ENCODE data around the gene ANXA2R. TPM values are rescaled to one million over a fixed set of nuclear protein-coding genes. Genes with fewer than 3 reads are reported as not detected.

The ANXA2R gene
- total and polyA plus RNA-seq, 9 of the 15 experiments (the other 6 are each of a cell fraction or from before 2014, with no cell fraction given), result 2.1 to 4.8 (median 3.4) TPM

- TF ChIP-seq, protein P1, sequence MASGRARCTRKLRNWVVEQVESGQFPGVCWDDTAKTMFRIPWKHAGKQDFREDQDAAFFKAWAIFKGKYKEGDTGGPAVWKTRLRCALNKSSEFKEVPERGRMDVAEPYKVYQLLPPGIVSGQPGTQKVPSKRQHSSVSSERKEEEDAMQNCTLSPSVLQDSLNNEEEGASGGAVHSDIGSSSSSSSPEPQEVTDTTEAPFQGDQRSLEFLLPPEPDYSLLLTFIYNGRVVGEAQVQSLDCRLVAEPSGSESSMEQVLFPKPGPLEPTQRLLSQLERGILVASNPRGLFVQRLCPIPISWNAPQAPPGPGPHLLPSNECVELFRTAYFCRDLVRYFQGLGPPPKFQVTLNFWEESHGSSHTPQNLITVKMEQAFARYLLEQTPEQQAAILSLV (tag; IDR thresholded peaks at IDR 0.05), result peak; percentile 5; the same call in 1 of the 2 replicates
- TF ChIP-seq EWSR1 (IDR thresholded peaks at IDR 0.05; ENCODE audit: borderline replicate concordance, low read depth, partially characterized antibody) (no peak), SOX6 (IDR thresholded peaks at IDR 0.05) (peak; percentile 89), ZNF79 (CRISPR knock-in tag; IDR thresholded peaks at IDR 0.05; ENCODE audit: low read depth) (no peak), CREB1 (IDR thresholded peaks at IDR 0.05) (peak; percentile 42; the same call in 1 of the 2 replicates), CREB1 (CRISPR knock-in tag; IDR thresholded peaks at IDR 0.05) (peak; percentile 55; the same call in 1 of the 2 replicates), ARHGAP35 (IDR thresholded peaks at IDR 0.05; ENCODE audit: partially characterized antibody) (no peak), NUFIP1 (IDR thresholded peaks at IDR 0.05; ENCODE audit: partially characterized antibody) (no peak), ZNF512 (tag; IDR thresholded peaks at IDR 0.05) (no peak), ZC3H4 (CRISPR knock-in tag; IDR thresholded peaks at IDR 0.05; ENCODE audit: borderline replicate concordance) (0 out of 2 replicates have a peak, but pooled peaks have one; percentile 46), MAFG (tag; conservative IDR thresholded peaks at IDR 0.05) (no peak), ZBTB9 (CRISPR knock-in tag; IDR thresholded peaks at IDR 0.05) (no peak), ZNF41 (CRISPR knock-in tag; conservative IDR thresholded peaks at IDR 0.05) (no peak)
- TF ChIP-seq, protein P2, sequence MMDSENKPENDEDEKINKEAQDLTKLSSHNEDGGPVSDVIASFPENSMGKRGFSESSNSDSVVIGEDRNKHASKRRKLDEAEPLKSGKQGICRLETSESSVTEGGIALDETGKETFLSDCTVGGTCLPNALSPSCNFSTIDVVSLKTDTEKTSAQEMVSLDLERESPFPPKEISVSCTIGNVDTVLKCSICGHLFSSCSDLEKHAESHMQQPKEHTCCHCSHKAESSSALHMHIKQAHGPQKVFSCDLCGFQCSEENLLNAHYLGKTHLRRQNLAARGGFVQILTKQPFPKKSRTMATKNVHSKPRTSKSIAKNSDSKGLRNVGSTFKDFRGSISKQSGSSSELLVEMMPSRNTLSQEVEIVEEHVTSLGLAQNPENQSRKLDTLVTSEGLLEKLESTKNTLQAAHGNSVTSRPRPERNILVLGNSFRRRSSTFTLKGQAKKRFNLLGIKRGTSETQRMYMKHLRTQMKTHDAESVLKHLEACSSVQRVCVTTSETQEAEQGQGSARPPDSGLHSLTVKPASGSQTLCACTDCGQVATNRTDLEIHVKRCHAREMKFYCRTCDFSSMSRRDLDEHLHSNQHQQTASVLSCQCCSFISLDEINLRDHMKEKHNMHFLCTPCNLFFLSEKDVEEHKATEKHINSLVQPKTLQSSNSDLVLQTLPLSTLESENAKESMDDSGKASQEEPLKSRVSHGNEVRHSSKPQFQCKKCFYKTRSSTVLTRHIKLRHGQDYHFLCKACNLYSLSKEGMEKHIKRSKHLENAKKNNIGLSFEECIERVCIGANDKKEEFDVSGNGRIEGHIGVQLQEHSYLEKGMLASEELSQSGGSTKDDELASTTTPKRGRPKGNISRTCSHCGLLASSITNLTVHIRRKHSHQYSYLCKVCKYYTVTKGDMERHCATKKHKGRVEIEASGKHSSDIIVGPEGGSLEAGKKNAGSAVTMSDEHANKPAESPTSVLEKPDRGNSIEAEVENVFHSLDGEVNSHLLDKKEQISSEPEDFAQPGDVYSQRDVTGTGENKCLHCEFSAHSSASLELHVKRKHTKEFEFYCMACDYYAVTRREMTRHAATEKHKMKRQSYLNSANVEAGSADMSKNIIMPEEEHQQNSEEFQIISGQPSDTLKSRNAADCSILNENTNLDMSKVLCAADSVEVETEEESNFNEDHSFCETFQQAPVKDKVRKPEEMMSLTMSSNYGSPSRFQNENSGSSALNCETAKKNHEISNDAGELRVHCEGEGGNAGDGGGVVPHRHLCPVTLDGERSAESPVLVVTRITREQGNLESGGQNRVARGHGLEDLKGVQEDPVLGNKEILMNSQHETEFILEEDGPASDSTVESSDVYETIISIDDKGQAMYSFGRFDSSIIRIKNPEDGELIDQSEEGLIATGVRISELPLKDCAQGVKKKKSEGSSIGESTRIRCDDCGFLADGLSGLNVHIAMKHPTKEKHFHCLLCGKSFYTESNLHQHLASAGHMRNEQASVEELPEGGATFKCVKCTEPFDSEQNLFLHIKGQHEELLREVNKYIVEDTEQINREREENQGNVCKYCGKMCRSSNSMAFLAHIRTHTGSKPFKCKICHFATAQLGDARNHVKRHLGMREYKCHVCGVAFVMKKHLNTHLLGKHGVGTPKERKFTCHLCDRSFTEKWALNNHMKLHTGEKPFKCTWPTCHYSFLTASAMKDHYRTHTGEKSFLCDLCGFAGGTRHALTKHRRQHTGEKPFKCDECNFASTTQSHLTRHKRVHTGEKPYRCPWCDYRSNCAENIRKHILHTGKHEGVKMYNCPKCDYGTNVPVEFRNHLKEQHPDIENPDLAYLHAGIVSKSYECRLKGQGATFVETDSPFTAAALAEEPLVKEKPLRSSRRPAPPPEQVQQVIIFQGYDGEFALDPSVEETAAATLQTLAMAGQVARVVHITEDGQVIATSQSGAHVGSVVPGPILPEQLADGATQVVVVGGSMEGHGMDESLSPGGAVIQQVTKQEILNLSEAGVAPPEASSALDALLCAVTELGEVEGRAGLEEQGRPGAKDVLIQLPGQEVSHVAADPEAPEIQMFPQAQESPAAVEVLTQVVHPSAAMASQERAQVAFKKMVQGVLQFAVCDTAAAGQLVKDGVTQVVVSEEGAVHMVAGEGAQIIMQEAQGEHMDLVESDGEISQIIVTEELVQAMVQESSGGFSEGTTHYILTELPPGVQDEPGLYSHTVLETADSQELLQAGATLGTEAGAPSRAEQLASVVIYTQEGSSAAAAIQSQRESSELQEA (IDR thresholded peaks at IDR 0.05; ENCODE audit: low read depth), result no peak
These were observed 27.0 kb upstream of the ANXA2R start (continued) for GRCh38 chr5:43066799-43067741.

Data from K562 (cell line).